Lower lobe of right lung (tissue), 2 donors: ENCODE measurements around the gene HDHD2. TPM values are rescaled to one million over a fixed set of nuclear protein-coding genes. Genes with fewer than 3 reads are reported as not detected.

Source experiments
- ATAC-seq, 2 donors: fragments of 200-7000 bp; cut with Tn5 transposase; one replicate each; pipeline ENCODE4 v1.9.1; 2020 to 2022; ENCODE audit warnings: mild to moderate bottlenecking in 2 of 2, moderate library complexity in 2 of 2
- DNase-seq: peaks from one replicate; pipeline ENCODE4 v3.0.0-alpha.2; 2020
- H3K27ac ChIP-seq: fragments of 200-600 bp; one replicate; pipeline ENCODE4 v1.8.0; 2022
- H3K27me3 ChIP-seq: fragments of 200-600 bp; one replicate; pipeline ENCODE4 v1.8.0; 2022; ENCODE audit warnings: low read depth
- H3K36me3 ChIP-seq: fragments of 200-600 bp; one replicate; pipeline ENCODE4 v1.8.0; 2022; ENCODE audit warnings: mild to moderate bottlenecking
- H3K4me1 ChIP-seq: fragments of 200-600 bp; one replicate; pipeline ENCODE4 v1.8.0; 2022
- H3K4me3 ChIP-seq: fragments of 200-600 bp; one replicate; pipeline ENCODE4 v1.8.0; 2022; ENCODE audit warnings: mild to moderate bottlenecking
- H3K9me3 ChIP-seq: fragments of 200-600 bp; one replicate; pipeline ENCODE4 v1.8.0; 2022
- CTCF ChIP-seq: fragments of 200-600 bp; IDR thresholded peaks from one replicate; pipeline ENCODE4 v1.8.0; 2022; ENCODE audit warnings: antibody characterized with exemption, mild to moderate bottlenecking
- intact Hi-C: fragments of 100-400 bp; cut with DNase I; formaldehyde crosslinking; loops from one replicate; pipeline ENCODE4 v1.11.0; 2022
- total RNA-seq: library from RNA; stranded (reverse); fragmentation: NEBNext Ultra II Directional; extraction: Animal tissue kit (Norgen Biotek cat#: 25700); gene quantifications from one replicate; pipeline ENCODE4 v1.2.1, GENCODE V29; 2021
- donor health status: DM: no; HTN: yes; CAD: no; lungs with severe emphysema.

Gene HDHD2
- total RNA-seq, 1 donor from 2014 or later, result 37.7 TPM

GRCh38 chr18:47075098-47075883, 75.0 kb downstream of the HDHD2 start:
- ATAC-seq (no peak), DNase-seq (no peak)
- H3K27ac ChIP-seq, result no peak overlapping the region
- H3K27me3 ChIP-seq, result no peaks in the 10 kb centered on the region
- no peak overlapping the region for H3K4me3 ChIP-seq
- no peaks in the 10 kb centered on the region for H3K36me3 ChIP-seq
- no peaks in the 10 kb centered on the region for H3K9me3 ChIP-seq
- no peak for TF ChIP-seq CTCF
- H3K4me1 ChIP-seq, result no peaks in the 10 kb centered on the region
- intact Hi-C loops, result no loop called here

DNA sequence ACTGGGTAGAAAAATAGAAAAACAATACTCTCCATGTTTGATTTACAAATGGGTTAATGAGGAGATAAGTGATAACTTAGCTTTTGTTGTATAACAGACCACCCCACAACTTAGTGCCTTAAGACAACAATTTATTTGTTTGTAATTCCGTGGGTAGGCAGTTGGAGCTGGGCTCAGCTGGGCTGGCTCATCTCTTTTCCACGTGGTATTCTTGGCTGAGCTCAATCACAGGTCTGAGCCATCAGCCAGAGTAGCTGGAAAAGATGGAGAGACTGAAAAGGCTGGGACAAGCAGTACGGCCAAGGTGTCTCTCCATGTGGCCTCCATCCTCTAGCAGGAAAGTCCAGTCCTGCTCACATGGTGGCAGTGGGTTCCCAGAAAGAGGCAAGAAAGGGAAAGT, 82.7 kb downstream of the HDHD2 start:
- H3K9me3 ChIP-seq, result peaks cover 4% of the 10 kb centered on the region
- H3K4me1 ChIP-seq, result no peaks in the 10 kb centered on the region
- no peaks in the 10 kb centered on the region for H3K36me3 ChIP-seq
- no peak overlapping the region for H3K4me3 ChIP-seq
- TF ChIP-seq CTCF, result no peak
- H3K27me3 ChIP-seq, result no peaks in the 10 kb centered on the region
- H3K27ac ChIP-seq, result no peak overlapping the region
- ATAC-seq (no peak), DNase-seq (no peak)
- intact Hi-C loops, result no loop called here

- intact Hi-C loops, result no loop called here
- Histone ChIP-seq H3K36me3 (no peaks in the 10 kb centered on the region), H3K27me3 (no peaks in the 10 kb centered on the region), H3K27ac (no peak overlapping the region), H3K4me3 (no peak overlapping the region), H3K9me3 (peaks cover 4% of the 10 kb centered on the region), H3K4me1 (no peaks in the 10 kb centered on the region)
- DNase-seq (no peak), ATAC-seq (no peak)
- no peak for TF ChIP-seq CTCF
These were observed 87.2 kb downstream of the HDHD2 start for GRCh38 chr18:47063096-47063495.

DNA sequence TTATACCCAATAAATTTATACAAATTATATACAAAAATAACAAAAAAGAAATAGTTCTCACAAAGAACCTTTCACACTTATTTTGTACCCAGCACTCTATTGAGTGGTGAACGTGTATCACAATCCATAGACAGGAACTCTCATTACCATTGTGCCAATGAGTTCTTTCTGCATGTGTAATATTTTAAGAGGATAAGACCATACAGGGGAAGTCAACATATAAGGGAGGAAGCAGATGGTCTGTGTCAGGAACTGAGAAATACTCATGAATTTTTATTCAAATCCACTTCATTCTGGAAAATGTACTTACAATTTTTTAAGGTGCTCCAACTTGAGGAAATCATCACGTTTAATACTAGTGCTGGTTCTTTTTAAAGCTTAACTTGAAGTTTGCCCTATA, 87.8 kb downstream of the HDHD2 start:
- H3K9me3 ChIP-seq, result no peaks in the 10 kb centered on the region
- H3K4me3 ChIP-seq, result no peak overlapping the region
- DNase-seq, result no peak
- intact Hi-C loops, result no loop called here
- no peak for ATAC-seq
- H3K36me3 ChIP-seq, result no peaks in the 10 kb centered on the region
- H3K4me1 ChIP-seq, result no peaks in the 10 kb centered on the region
- no peak for TF ChIP-seq CTCF
- no peak overlapping the region for H3K27ac ChIP-seq
- H3K27me3 ChIP-seq, result no peaks in the 10 kb centered on the region

Other genes starting within 250 kb of the HDHD2 start
- gene PIAS2, start 233.0 kb downstream of the HDHD2 start, total RNA-seq, result 36.6 TPM
- gene KATNAL2, start 232.9 kb downstream of the HDHD2 start, total RNA-seq, result 3.8 TPM
- not detected for gene ELOA2, start 114.9 kb downstream of the HDHD2 start, total RNA-seq
- 10.7 TPM for gene IER3IP1, start 25.9 kb upstream of the HDHD2 start, total RNA-seq
- not detected for gene SKOR2, start 101.2 kb upstream of the HDHD2 start, total RNA-seq